ACC112 (cell line): ENCODE results near the gene MYO18B.

Experiments used
- H2AFZ ChIP-seq: fragments of 200-600 bp; sonication (generic); one replicate; pipeline ENCODE4 v1.6.0; 2017; ENCODE audit warnings: antibody characterized with exemption, low read length; ENCODE audit not compliant: unreplicated experiment
- H3K27ac ChIP-seq: fragments of 200-600 bp; sonication (generic); 2 replicates; pipeline ENCODE4 v1.5.1; 2014; ENCODE audit warnings: low read depth, mild to moderate bottlenecking, antibody characterized with exemption, low read length, moderate library complexity
- H3K27me3 ChIP-seq: fragments of 200-600 bp; sonication (generic); 2 replicates; pipeline ENCODE4 v1.6.1; 2014; ENCODE audit warnings: mild to moderate bottlenecking, antibody characterized with exemption, low read length, moderate library complexity, mixed read lengths; ENCODE audit not compliant: insufficient read depth
- H3K36me3 ChIP-seq: fragments of 200-600 bp; sonication (generic); 2 replicates; pipeline ENCODE4 v1.6.1; 2016; ENCODE audit warnings: mild to moderate bottlenecking, antibody characterized with exemption, low read length, moderate library complexity, mixed read lengths; ENCODE audit not compliant: insufficient read depth
- H3K4me1 ChIP-seq: fragments of 200-600 bp; sonication (generic); one replicate; pipeline ENCODE4 v1.6.1; 2016; ENCODE audit warnings: low read length, mixed read lengths; ENCODE audit not compliant: insufficient read depth, unreplicated experiment, control insufficient read depth
- H3K4me3 ChIP-seq: fragments of 200-600 bp; sonication (generic); 2 replicates; pipeline ENCODE4 v1.5.1; 2014; ENCODE audit warnings: mild to moderate bottlenecking, low read depth, low read length
- H3K79me2 ChIP-seq: fragments of 200-600 bp; sonication (generic); one replicate; pipeline ENCODE4 v1.6.0; 2016; ENCODE audit warnings: low read length; ENCODE audit not compliant: control insufficient read depth, unreplicated experiment, insufficient read depth

MYO18B gene

DNA sequence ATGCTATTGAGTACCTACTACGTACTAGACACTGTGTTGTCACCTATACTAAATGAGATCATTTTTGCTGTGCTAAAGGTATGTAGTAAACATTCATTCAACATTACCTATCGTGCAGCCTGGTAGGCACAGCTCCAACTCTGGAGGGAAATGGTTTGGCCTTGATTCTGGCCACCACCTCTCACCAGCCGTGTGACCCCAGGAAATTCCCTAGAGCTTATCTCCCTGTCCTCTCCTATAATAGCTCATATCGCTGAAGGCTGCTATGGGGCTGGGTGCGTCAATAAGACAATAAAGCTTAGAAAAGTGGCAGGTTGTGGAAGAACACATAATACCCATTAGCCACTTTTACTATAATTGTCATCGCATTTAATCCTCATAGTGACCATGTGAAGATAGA lies 107.5 kb downstream of the MYO18B start:
- Histone ChIP-seq H2AFZ (no peak overlapping the region), H3K27ac (no peak overlapping the region), H3K4me1 (no peaks in the 10 kb centered on the region), H3K4me3 (no peak overlapping the region), H3K27me3 (no peaks in the 10 kb centered on the region), H3K79me2 (no peaks in the 10 kb centered on the region), H3K36me3 (no peaks in the 10 kb centered on the region)

DNA sequence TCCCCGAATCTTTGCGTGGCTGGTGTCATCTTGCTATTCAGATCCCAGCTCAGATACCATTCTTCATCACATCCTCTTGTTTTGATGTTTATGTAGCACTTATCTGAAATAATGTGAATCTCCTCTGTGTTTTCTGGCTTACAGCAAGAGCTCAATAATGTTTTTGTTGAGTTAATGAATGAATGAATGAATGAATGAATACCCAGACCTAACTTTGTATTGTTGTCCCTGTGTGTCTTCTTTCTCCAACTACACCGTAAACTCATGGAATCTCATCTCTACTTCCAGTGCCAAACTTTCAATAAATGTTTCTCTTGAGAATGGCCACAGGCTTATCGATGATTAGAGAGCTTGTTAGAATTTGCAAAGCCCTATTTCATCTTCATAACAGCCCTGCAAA lies 110.2 kb downstream of the MYO18B start:
- no peaks in the 10 kb centered on the region for H3K4me1 ChIP-seq
- no peak overlapping the region for H3K27ac ChIP-seq
- H3K27me3 ChIP-seq = no peaks in the 10 kb centered on the region
- no peak overlapping the region for H3K4me3 ChIP-seq
- H3K36me3 ChIP-seq = no peaks in the 10 kb centered on the region
- no peaks in the 10 kb centered on the region for H3K79me2 ChIP-seq
- no peak overlapping the region for H2AFZ ChIP-seq

- Histone ChIP-seq H3K79me2 (no peaks in the 10 kb centered on the region), H2AFZ (no peak overlapping the region), H3K36me3 (no peaks in the 10 kb centered on the region), H3K4me3 (no peak overlapping the region), H3K27me3 (no peaks in the 10 kb centered on the region), H3K4me1 (no peaks in the 10 kb centered on the region), H3K27ac (no peak overlapping the region)
Measured at GRCh38 chr22:25853078-25853477, 111.1 kb downstream of the MYO18B start.

DNA sequence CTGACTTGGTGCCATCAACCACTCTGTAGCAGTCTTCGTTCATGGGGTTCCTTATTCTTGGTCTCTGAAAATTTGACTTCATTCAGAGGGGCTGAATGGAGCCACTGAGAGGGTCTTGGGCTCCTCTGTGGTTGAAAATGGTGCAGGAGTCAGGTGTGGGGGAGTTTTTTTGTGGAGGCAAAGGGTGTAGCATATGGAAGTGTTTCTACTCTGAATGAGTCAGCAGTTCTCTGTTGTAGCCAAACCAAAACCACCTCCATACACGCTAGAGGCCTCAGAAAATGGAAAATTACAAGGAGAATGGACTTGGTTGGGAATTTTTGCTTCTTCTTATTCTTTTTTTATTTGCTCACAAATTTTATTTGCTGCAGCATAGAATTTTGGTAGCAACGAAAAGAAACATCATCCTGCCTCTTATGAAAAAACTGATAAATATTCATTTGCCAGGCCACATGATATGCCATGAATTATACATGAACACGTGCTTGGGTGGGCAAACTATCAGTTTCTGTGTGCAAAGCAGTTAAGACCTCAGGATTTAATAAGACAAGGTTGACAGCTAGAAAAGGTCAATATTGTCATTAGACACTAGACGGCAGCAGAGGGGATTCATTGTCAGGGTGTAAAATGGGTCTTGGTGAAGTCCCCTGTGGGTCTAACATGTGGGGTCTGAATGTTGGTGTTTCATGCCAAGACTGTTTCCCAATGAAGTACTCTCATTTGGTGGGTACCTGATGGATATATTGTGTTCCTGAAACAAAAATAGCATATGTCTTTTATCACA lies 111.7 kb downstream of the MYO18B start:
- Histone ChIP-seq H3K27ac (no peak overlapping the region), H3K27me3 (no peaks in the 10 kb centered on the region), H2AFZ (no peak overlapping the region), H3K79me2 (no peaks in the 10 kb centered on the region), H3K4me1 (no peaks in the 10 kb centered on the region), H3K36me3 (no peaks in the 10 kb centered on the region), H3K4me3 (no peak overlapping the region)

GRCh38 chr22:25869771-25870170 lies 127.8 kb downstream of the MYO18B start:
- H3K27ac ChIP-seq = no peak overlapping the region
- H3K27me3 ChIP-seq = no peaks in the 10 kb centered on the region
- H2AFZ ChIP-seq = no peak overlapping the region
- no peaks in the 10 kb centered on the region for H3K4me1 ChIP-seq
- no peaks in the 10 kb centered on the region for H3K79me2 ChIP-seq
- H3K4me3 ChIP-seq = no peak overlapping the region
- H3K36me3 ChIP-seq = no peaks in the 10 kb centered on the region

- no peaks in the 10 kb centered on the region for H3K27me3 ChIP-seq
- H3K79me2 ChIP-seq = no peaks in the 10 kb centered on the region
- no peak overlapping the region for H3K4me3 ChIP-seq
- no peak overlapping the region for H3K27ac ChIP-seq
- H3K4me1 ChIP-seq = no peaks in the 10 kb centered on the region
- H3K36me3 ChIP-seq = no peaks in the 10 kb centered on the region
- no peak overlapping the region for H2AFZ ChIP-seq
Measured at GRCh38 chr22:25874327-25874726, 132.3 kb downstream of the MYO18B start.

DNA sequence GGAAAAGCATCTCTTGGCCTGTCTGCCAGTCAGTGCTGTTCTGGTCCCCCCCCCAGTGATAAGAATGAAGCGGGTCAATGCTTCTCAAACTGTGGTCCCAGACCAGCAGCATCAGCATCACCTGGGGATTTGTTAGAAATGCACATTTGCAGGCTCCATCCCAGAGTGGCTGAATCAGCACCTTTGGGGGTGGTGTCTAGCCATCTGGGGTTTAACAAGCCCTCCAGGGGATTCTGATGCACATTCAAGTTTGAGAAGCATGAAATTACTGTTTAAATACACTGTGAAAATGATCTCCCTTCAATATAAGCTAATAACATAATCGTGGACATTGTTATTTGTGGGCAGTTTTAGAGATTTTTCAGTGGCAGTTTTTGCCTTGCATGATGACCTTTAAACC lies 133.5 kb downstream of the MYO18B start:
- Histone ChIP-seq H3K36me3 (no peaks in the 10 kb centered on the region), H3K27me3 (no peaks in the 10 kb centered on the region), H2AFZ (no peak overlapping the region)

DNA sequence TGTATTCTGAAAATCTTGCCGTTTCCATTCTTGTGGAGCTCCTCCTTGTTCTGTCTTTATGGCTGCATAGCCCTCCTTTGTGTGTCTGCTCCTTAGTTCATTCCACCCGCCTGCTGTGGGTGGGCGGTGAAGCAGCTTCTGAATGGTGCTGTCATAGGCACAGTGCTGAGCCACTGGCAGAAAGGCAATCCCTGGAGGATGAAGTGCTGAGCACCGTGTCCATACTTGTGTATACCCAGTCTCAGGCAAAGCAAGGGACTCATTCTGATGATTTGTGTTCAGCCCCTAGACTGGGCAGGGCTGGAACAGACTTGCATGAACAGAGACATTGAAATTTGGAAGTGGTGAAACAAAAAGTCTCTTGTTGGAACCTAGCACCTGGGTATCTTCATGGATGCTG lies 134.9 kb downstream of the MYO18B start:
- Histone ChIP-seq H3K79me2 (no peaks in the 10 kb centered on the region), H3K4me1 (no peaks in the 10 kb centered on the region)

More for the DNA sequence above, 133.5 kb downstream of the MYO18B start:
- H3K79me2 ChIP-seq = no peaks in the 10 kb centered on the region
- H3K4me3 ChIP-seq = no peak overlapping the region
- no peak overlapping the region for H3K27ac ChIP-seq
- no peaks in the 10 kb centered on the region for H3K4me1 ChIP-seq

DNA sequence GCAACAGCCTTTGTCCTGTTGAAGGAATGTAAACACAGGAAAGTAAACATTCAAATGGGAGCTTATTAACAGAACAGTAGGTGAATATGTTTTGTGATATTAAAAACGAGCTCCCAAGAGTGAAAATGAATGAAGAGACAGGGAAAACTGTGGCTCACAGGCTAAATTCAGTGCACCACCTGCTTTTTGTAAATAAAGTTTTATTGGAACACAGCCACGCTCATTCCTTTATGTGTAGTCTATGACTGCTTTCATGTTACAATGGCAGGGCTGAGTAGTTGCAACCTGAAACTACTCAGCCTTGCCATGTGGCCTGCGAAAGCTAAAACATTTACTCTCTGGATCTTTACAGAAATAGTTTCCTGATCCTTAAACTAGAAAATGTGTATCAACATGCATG lies 136.9 kb downstream of the MYO18B start:
- H2AFZ ChIP-seq = no peak overlapping the region
- H3K27me3 ChIP-seq = no peaks in the 10 kb centered on the region
- H3K79me2 ChIP-seq = no peaks in the 10 kb centered on the region
- no peak overlapping the region for H3K27ac ChIP-seq
- H3K36me3 ChIP-seq = no peaks in the 10 kb centered on the region
- H3K4me1 ChIP-seq = no peaks in the 10 kb centered on the region
- H3K4me3 ChIP-seq = no peak overlapping the region

More for the DNA sequence above, 134.9 kb downstream of the MYO18B start:
- no peak overlapping the region for H3K4me3 ChIP-seq
- H3K27ac ChIP-seq = no peak overlapping the region
- no peaks in the 10 kb centered on the region for H3K36me3 ChIP-seq
- no peaks in the 10 kb centered on the region for H3K27me3 ChIP-seq
- H2AFZ ChIP-seq = no peak overlapping the region

- Histone ChIP-seq H3K27ac (no peak overlapping the region), H2AFZ (no peak overlapping the region), H3K79me2 (no peaks in the 10 kb centered on the region), H3K4me3 (no peak overlapping the region), H3K4me1 (no peaks in the 10 kb centered on the region), H3K36me3 (no peaks in the 10 kb centered on the region), H3K27me3 (no peaks in the 10 kb centered on the region)
Measured at GRCh38 chr22:25880524-25880923, 138.5 kb downstream of the MYO18B start.

- Histone ChIP-seq H3K27ac (no peak overlapping the region), H2AFZ (no peak overlapping the region), H3K27me3 (no peaks in the 10 kb centered on the region), H3K4me3 (no peak overlapping the region), H3K4me1 (no peaks in the 10 kb centered on the region), H3K36me3 (no peaks in the 10 kb centered on the region), H3K79me2 (no peaks in the 10 kb centered on the region)
Measured at GRCh38 chr22:25881210-25881755, 139.3 kb downstream of the MYO18B start.
